GM23338 (cell line): ENCODE results near the gene ATP9B. TPM values are rescaled to one million over a fixed set of nuclear protein-coding genes. Genes with fewer than 3 reads are reported as not detected.

ENCODE experiments used
- ATAC-seq: fragments of 200-7000 bp; cut with Tn5 transposase; 3 replicates; pipeline ENCODE4 v1.9.1; 2020
- DNase-seq: peaks from one replicate; pipeline ENCODE4 v3.0.0-alpha.2; 2015; ENCODE audit warnings: low spot score
- H2AFZ ChIP-seq: fragments of 200-600 bp; sonication (generic); 2 replicates; pipeline ENCODE4 v1.8.0; 2016; ENCODE audit warnings: antibody characterized with exemption, mild to moderate bottlenecking, moderate library complexity
- H3F3A ChIP-seq: fragments of 200-600 bp; sonication (generic); replicated peaks from 2 replicates; pipeline ENCODE4 v1.8.0; 2017; ENCODE audit warnings: antibody characterized with exemption, mixed run types, low read depth
- H3K27ac ChIP-seq: fragments of 200-600 bp; sonication (generic); 2 replicates; pipeline ENCODE4 v1.6.1; 2016; ENCODE audit warnings: low read depth
- H3K27me3 ChIP-seq: fragments of 200-600 bp; sonication (generic); 2 replicates; pipeline ENCODE4 v1.8.0; 2016; ENCODE audit warnings: mild to moderate bottlenecking, mixed run types, moderate library complexity; ENCODE audit not compliant: insufficient read depth
- H3K36me3 ChIP-seq: fragments of 200-600 bp; sonication (generic); 2 replicates; pipeline ENCODE4 v1.8.0; 2016; ENCODE audit warnings: mild to moderate bottlenecking; ENCODE audit not compliant: insufficient read depth
- H3K4me1 ChIP-seq: fragments of 200-600 bp; sonication (generic); 2 replicates; pipeline ENCODE4 v1.8.0; 2016; ENCODE audit warnings: mild to moderate bottlenecking, moderate library complexity; ENCODE audit not compliant: insufficient read depth
- H3K4me2 ChIP-seq: fragments of 200-600 bp; sonication (generic); 2 replicates; pipeline ENCODE4 v1.7.1; 2017; ENCODE audit warnings: mixed run types
- H3K4me3 ChIP-seq: fragments of 200-600 bp; sonication (generic); 2 replicates; pipeline ENCODE4 v1.6.1; 2016; ENCODE audit warnings: mixed run types
- H3K79me2 ChIP-seq: fragments of 200-600 bp; sonication (generic); replicated peaks from 2 replicates; pipeline ENCODE4 v1.8.0; 2017; ENCODE audit warnings: mild to moderate bottlenecking; ENCODE audit not compliant: insufficient read depth
- H3K9me2 ChIP-seq: fragments of 200-600 bp; sonication (generic); 2 replicates; pipeline ENCODE4 v1.8.0; 2017; ENCODE audit not compliant: insufficient read depth
- H4K20me1 ChIP-seq: fragments of 200-600 bp; sonication (generic); replicated peaks from 2 replicates; pipeline ENCODE4 v1.8.0; 2017; ENCODE audit warnings: mild to moderate bottlenecking; ENCODE audit not compliant: insufficient read depth
- H3K27ac Mint-ChIP-seq: 2 replicates; pipeline ENCODE4 v1.8.0; 2020; ENCODE audit warnings: inconsistent platforms, mild to moderate bottlenecking, moderate library complexity, mixed read lengths
- H3K27me3 Mint-ChIP-seq: 3 replicates; pipeline ENCODE4 v1.8.0; 2022; ENCODE audit warnings: low read depth, mild to moderate bottlenecking, moderate library complexity, mixed read lengths, inconsistent platforms; ENCODE audit not compliant: insufficient read depth, poor library complexity
- H3K36me3 Mint-ChIP-seq: 3 replicates; pipeline ENCODE4 v1.8.0; 2021; ENCODE audit warnings: low read depth, mild to moderate bottlenecking, inconsistent platforms, moderate library complexity, mixed read lengths
- H3K4me1 Mint-ChIP-seq: 3 replicates; pipeline ENCODE4 v1.8.0; 2020; ENCODE audit warnings: mild to moderate bottlenecking, inconsistent platforms, mixed read lengths
- H3K4me3 Mint-ChIP-seq: 3 replicates; pipeline ENCODE4 v1.8.0; 2021; ENCODE audit warnings: moderate library complexity, mild to moderate bottlenecking, inconsistent platforms, mixed read lengths
- H3K9me3 Mint-ChIP-seq: 3 replicates; pipeline ENCODE4 v1.8.0; 2020; ENCODE audit warnings: moderate library complexity, mild to moderate bottlenecking, inconsistent platforms, mixed read lengths
- CREB1 ChIP-seq: fragments of 250-450 bp; sonication (Bioruptor Pico); IDR thresholded peaks from 2 replicates; pipeline ENCODE4 v1.5.0; 2020; ENCODE audit warnings: low read depth, mild to moderate bottlenecking, moderate library complexity
- CTCF ChIP-seq, 2 experiments: fragments of 200-600 bp in 1 of 2; sonication (generic) in 1 of 2; conservative IDR thresholded peaks; 2 replicates each; pipeline versions ENCODE4 v1.5.1 to v1.6.1; 2016 to 2017; ENCODE audit warnings: antibody characterized with exemption in 2 of 2, low read depth in 2 of 2, mild to moderate bottlenecking in 2 of 2, moderate library complexity in 1 of 2
- EZH2phosphoT487 ChIP-seq: fragments of 200-600 bp; sonication (generic); IDR thresholded peaks from one replicate; pipeline ENCODE4 v1.8.1; 2018; ENCODE audit warnings: antibody characterized with exemption; ENCODE audit not compliant: unreplicated experiment
- STAT1 ChIP-seq: IDR thresholded peaks from one replicate; pipeline ENCODE4 v1.6.1; 2016; ENCODE audit warnings: antibody characterized with exemption; ENCODE audit not compliant: unreplicated experiment
- ZNF462 ChIP-seq: fragments of 250-450 bp; sonication (Bioruptor Pico); IDR thresholded peaks from 2 replicates; pipeline ENCODE4 v1.5.0; 2020; ENCODE audit warnings: mild to moderate bottlenecking, moderate library complexity
- polyA plus RNA-seq: library from polyadenylated mRNA; unstranded; fragments of >200 nt; fragmentation: Nextera tagmentation; extraction: Ambion mirVana; gene quantifications from 2 replicates; pipeline ENCODE4 v1.2.1, GENCODE V29; 2016
- total RNA-seq: library from RNA; depleted of rRNA; stranded (reverse); fragments of >200 nt; shearing (Covaris generic); gene quantifications from 2 replicates; pipeline ENCODE4 v1.2.3, GENCODE V29; 2014

The ATP9B gene
- total and polyA plus RNA-seq, 2 experiments from 2014 or later = 14.2 to 25.6 TPM

- H3K79me2 ChIP-seq = no peaks in the 10 kb centered on the region
- H3F3A ChIP-seq = 0 out of 2 replicates have a peak, but pooled peaks cover 8% of the 10 kb centered on the region
- ATAC-seq (no peak), DNase-seq (no peak)
- Mint-ChIP-seq H3K36me3 (peaks cover 3% of the 10 kb centered on the region; the same call in 2 of the 3 replicates), H3K4me1 (peaks cover 22% of the 10 kb centered on the region), H3K27ac (no peak overlapping the region), H3K27me3 (peaks cover 8% of the 10 kb centered on the region), H3K4me3 (no peak overlapping the region), H3K9me3 (no peaks in the 10 kb centered on the region)
- 0 out of 2 replicates have a peak, but pooled peaks cover 4% of the 10 kb centered on the region for H3K9me2 ChIP-seq
- H3K27ac ChIP-seq = no peak overlapping the region
- no peaks in the 10 kb centered on the region for H3K27me3 ChIP-seq
- no peak for TF ChIP-seq EZH2phosphoT487
- no peak for TF ChIP-seq CTCF (conservative IDR thresholded peaks at IDR 0.05; ENCODE audit: low read depth in 2 of 2)
- TF ChIP-seq CREB1 (CRISPR knock-in tag) = no peak
- TF ChIP-seq STAT1 = no peak
- no peak for TF ChIP-seq ZNF462
- 0 out of 2 replicates have a peak, but pooled peaks cover 7% of the 10 kb centered on the region for H3K4me1 ChIP-seq
- H3K36me3 ChIP-seq = no peaks in the 10 kb centered on the region
- no peak overlapping the region for H3K4me3 ChIP-seq
- no peak overlapping the region for H3K4me2 ChIP-seq
- no peaks in the 10 kb centered on the region for H4K20me1 ChIP-seq
- no peak overlapping the region for H2AFZ ChIP-seq
Measured at GRCh38 chr18:79406708-79407107, 337.5 kb downstream of the ATP9B start.
